Thoracic aorta (tissue), 2 donors: ENCODE results near the gene ACACA. TPM values are rescaled to one million over a fixed set of nuclear protein-coding genes. Genes with fewer than 3 reads are reported as not detected.

ENCODE experiments used
- ATAC-seq: fragments of 150-250 bp; one replicate; pipeline ENCODE4 v1.8.0; 2017; ENCODE audit warnings: low read depth; ENCODE audit not compliant: insufficient number of reproducible peaks, low FRiP score
- DNase-seq: peaks from one replicate; pipeline ENCODE4 v3.0.0-alpha.2; 2020; ENCODE audit warnings: low spot score
- H3K27ac ChIP-seq, 2 donors: fragments of 200-600 bp; sonication (generic); 1 replicate in 1 of 2; 2 replicates in 1 of 2; pipeline ENCODE4 v1.5.1; 2016; ENCODE audit warnings: mild to moderate bottlenecking in 2 of 2, moderate library complexity in 2 of 2
- H3K27me3 ChIP-seq: fragments of 200-600 bp; sonication (generic); replicated peaks from 2 replicates; pipeline ENCODE4 v1.6.0; 2016; ENCODE audit warnings: mild to moderate bottlenecking; ENCODE audit not compliant: insufficient read depth
- H3K36me3 ChIP-seq: fragments of 200-600 bp; sonication (generic); one replicate; pipeline ENCODE4 v1.5.1; 2016
- H3K4me1 ChIP-seq, 2 donors: fragments of 200-600 bp; sonication (generic); 1 replicate in 1 of 2; 2 replicates in 1 of 2; pipeline versions ENCODE4 v1.5.1 to v1.6.0; 2016; ENCODE audit warnings: low read depth in 2 of 2, mild to moderate bottlenecking in 1 of 2; ENCODE audit not compliant: control insufficient read depth in 1 of 2
- H3K4me3 ChIP-seq: fragments of 200-600 bp; sonication (generic); 2 replicates; pipeline ENCODE4 v1.5.1; 2016; ENCODE audit warnings: mild to moderate bottlenecking
- H3K9me3 ChIP-seq: fragments of 200-600 bp; sonication (generic); 2 replicates; pipeline ENCODE4 v1.5.1; 2016
- total RNA-seq, 2 donors: library from RNA; depleted of rRNA; stranded (reverse); fragments of >200 nt; gene quantifications; one replicate each; pipeline versions ENCODE4 v1.1.0 to v1.2.3, GENCODE V29; 2016
- TF ChIP-seq, protein P1 (sequence below): fragments of 200-600 bp; sonication (generic); IDR thresholded peaks from one replicate; pipeline ENCODE4 v1.5.1; 2019; ENCODE audit warnings: antibody characterized with exemption

The ACACA gene
- total RNA-seq, 2 donors from 2014 or later = 20.7 to 34.0 TPM

DNA sequence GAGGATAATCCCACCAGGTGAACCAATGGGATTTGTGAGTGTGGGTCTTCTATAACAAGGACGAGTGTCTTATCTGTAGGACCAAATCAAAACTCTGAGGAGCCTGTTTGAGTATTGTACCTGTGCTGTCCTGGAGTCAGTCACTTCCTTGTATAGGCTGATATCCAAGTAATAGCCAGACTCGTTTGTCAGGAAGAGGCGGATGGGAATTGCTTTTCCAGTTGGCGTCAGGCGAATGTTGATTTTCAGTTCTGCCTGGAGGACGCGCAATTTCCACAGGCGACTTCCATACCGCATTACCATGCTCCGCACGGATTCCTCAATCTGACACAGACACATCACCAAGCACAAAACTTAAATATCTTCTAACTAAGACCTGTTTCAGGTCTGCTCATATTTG, 218.5 kb downstream of the ACACA start:
- ATAC-seq (no peak), DNase-seq (no peak)
- H3K27me3 ChIP-seq = no peaks in the 10 kb centered on the region
- no peak overlapping the region for H3K4me3 ChIP-seq
- peaks cover 12% of the 10 kb centered on the region for H3K36me3 ChIP-seq
- TF ChIP-seq, protein P1, sequence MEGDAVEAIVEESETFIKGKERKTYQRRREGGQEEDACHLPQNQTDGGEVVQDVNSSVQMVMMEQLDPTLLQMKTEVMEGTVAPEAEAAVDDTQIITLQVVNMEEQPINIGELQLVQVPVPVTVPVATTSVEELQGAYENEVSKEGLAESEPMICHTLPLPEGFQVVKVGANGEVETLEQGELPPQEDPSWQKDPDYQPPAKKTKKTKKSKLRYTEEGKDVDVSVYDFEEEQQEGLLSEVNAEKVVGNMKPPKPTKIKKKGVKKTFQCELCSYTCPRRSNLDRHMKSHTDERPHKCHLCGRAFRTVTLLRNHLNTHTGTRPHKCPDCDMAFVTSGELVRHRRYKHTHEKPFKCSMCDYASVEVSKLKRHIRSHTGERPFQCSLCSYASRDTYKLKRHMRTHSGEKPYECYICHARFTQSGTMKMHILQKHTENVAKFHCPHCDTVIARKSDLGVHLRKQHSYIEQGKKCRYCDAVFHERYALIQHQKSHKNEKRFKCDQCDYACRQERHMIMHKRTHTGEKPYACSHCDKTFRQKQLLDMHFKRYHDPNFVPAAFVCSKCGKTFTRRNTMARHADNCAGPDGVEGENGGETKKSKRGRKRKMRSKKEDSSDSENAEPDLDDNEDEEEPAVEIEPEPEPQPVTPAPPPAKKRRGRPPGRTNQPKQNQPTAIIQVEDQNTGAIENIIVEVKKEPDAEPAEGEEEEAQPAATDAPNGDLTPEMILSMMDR = no peak
- H3K4me1 ChIP-seq = no peaks in the 10 kb centered on the region
- H3K9me3 ChIP-seq = no peaks in the 10 kb centered on the region
- H3K27ac ChIP-seq = no peak overlapping the region

DNA sequence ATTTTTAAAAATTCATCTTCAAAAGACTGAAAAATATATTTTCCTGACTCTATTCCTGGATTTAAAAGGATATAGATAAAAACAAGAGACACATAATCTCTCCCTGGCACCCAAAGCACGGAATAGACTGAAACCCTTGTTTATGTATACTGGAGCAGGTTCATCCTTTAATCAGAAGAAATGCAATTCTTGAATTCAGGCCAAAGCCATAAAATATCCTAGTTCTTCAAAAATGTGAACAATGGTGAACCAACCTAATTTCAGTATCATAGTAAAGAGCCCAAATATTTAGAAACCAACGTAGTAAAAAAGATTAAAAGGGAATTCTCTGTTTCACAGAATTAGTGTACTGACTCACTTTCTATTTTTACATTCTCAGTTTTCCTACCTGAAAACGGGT, 219.4 kb downstream of the ACACA start:
- no peak for ATAC-seq
- TF ChIP-seq, protein P1 = no peak
- peaks cover 12% of the 10 kb centered on the region for H3K36me3 ChIP-seq

DNA sequence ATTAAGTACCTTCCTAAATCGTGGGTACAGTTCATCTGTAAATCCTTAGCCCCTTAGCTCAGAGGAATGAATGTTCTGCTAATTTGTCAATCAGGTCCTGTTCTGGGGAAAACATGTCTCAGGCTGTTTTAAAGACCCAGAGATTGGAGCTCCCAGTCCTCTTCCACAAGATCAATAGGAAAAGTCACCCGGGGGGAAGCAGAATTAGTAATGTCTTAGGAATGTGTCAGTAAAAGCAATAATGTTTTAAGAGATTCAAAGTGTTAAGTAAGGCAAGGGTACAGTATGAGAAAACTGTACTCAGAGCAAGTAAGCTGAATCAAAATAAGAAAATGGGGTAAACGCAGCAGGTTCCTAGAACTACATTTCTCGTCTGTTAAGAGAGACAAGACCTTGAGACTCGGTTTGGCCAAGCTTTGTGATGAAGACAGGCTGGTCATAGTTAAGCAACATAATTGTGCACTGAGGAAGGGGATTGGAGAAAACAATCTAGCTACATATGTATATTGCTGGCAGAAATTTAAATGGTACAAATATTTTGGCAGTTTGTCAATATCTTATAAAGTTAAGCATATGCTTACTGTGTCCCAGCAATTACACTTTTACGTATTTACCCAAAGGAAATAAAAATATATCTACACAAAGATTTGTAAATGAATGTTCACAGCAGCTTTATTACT, 223.7 kb downstream of the ACACA start:
- H3K4me3 ChIP-seq = no peak overlapping the region
- ATAC-seq (no peak), DNase-seq (no peak)
- TF ChIP-seq, protein P1 = no peak
- H3K9me3 ChIP-seq = no peaks in the 10 kb centered on the region
- no peaks in the 10 kb centered on the region for H3K36me3 ChIP-seq
- H3K27ac ChIP-seq = no peak overlapping the region
- no peaks in the 10 kb centered on the region for H3K27me3 ChIP-seq
- no peaks in the 10 kb centered on the region for H3K4me1 ChIP-seq

More for the DNA sequence above, 219.4 kb downstream of the ACACA start:
- no peak overlapping the region for H3K27ac ChIP-seq
- H3K4me3 ChIP-seq = no peak overlapping the region
- H3K9me3 ChIP-seq = no peaks in the 10 kb centered on the region
- DNase-seq = no peak
- H3K27me3 ChIP-seq = no peaks in the 10 kb centered on the region
- H3K4me1 ChIP-seq = no peaks in the 10 kb centered on the region

DNA sequence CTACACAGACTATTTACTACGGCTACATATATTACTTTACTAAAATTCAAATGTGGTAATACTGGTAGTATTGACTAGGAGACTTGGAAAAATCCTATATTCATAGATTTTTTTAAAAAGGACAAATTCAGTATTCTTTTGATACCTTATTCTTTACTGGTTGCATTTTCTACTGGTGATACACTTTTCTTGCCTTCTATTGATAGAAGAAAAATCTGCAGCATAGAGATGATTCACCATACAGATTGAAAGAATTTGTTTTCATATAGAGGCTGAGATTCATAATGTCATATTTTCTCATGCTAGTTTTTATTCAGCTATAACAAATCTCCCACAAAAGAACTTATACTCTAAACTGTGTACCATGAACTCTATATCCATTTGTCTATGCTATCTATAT, 226.3 kb downstream of the ACACA start:
- H3K4me3 ChIP-seq = no peak overlapping the region
- no peak overlapping the region for H3K27ac ChIP-seq
- H3K36me3 ChIP-seq = no peaks in the 10 kb centered on the region
- no peaks in the 10 kb centered on the region for H3K9me3 ChIP-seq
- peaks cover 0 to 4% of the 10 kb centered on the region in 2 donors for H3K4me1 ChIP-seq
- no peak for DNase-seq
- H3K27me3 ChIP-seq = no peaks in the 10 kb centered on the region
- ATAC-seq = no peak
- TF ChIP-seq, protein P1 = no peak

DNA sequence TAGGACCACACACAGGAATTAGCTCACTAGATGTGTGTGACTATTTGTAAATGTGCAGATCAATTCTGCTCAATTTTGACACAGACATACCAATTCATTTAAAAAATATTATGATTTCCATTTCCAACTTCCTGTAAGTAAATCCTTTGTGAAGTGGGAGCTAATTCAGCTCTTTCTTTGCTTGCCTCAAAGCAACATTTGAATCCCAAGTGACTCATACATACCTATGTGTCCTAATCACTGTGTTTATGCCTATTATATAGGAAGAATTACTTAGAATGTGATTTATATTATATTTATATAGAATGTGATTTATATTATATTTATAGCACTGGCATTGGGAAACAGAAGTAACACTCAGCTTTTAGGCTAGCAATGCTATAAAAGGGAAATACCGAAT, 226.7 kb downstream of the ACACA start:
- no peak overlapping the region for H3K27ac ChIP-seq
- no peaks in the 10 kb centered on the region for H3K36me3 ChIP-seq
- TF ChIP-seq, protein P1 = no peak
- ATAC-seq (no peak), DNase-seq (no peak)
- H3K27me3 ChIP-seq = no peaks in the 10 kb centered on the region
- H3K4me3 ChIP-seq = no peak overlapping the region
- no peaks in the 10 kb centered on the region for H3K9me3 ChIP-seq
- peaks cover 0 to 4% of the 10 kb centered on the region in 2 donors for H3K4me1 ChIP-seq
